ENCODE measurements around the gene CPVL. TPM values are rescaled to one million over a fixed set of nuclear protein-coding genes. Genes with fewer than 3 reads are reported as not detected.

CPVL gene
- total RNA-seq, 1 experiment from 2014 or later = 26.9 TPM

DNA sequence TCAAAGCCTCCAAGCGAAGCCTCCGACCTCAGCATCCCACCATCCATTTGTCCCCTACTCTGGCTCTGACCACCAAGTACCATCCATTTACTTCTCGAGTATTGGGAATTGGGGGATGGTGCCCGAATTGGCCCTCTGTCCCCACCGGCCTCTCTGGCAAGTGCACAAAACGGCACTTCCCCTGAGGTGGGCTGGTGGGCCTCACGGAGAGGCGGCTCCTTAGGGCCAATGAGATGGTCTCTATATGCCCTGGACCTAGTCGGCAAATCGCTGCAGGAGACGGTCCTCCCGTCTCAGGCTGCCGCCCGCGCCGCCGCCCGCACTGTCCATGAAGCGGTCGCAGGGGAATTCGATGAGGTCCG, 191.0 kb downstream of the CPVL start:
- DNase-seq = peak; percentile 34
- H2AK5ac ChIP-seq (ENCODE audit: insufficient read length, low read length) = no peak overlapping the region
- no peak overlapping the region for H2BK12ac ChIP-seq (ENCODE audit: insufficient read length, low read depth, low read length)
- no peak overlapping the region for H4K8ac ChIP-seq (replicated peaks; ENCODE audit: insufficient read length, low read depth, low read length)
- TF ChIP-seq, protein P1, sequence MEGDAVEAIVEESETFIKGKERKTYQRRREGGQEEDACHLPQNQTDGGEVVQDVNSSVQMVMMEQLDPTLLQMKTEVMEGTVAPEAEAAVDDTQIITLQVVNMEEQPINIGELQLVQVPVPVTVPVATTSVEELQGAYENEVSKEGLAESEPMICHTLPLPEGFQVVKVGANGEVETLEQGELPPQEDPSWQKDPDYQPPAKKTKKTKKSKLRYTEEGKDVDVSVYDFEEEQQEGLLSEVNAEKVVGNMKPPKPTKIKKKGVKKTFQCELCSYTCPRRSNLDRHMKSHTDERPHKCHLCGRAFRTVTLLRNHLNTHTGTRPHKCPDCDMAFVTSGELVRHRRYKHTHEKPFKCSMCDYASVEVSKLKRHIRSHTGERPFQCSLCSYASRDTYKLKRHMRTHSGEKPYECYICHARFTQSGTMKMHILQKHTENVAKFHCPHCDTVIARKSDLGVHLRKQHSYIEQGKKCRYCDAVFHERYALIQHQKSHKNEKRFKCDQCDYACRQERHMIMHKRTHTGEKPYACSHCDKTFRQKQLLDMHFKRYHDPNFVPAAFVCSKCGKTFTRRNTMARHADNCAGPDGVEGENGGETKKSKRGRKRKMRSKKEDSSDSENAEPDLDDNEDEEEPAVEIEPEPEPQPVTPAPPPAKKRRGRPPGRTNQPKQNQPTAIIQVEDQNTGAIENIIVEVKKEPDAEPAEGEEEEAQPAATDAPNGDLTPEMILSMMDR (conservative IDR thresholded peaks at IDR 0.05) = no peak
- no peaks in the 10 kb centered on the region for H3K9me3 ChIP-seq (ENCODE audit: control insufficient read depth, low read depth, low read length)
- H3K23me2 ChIP-seq (ENCODE audit: insufficient read length, low read depth, low read length, poor library complexity, severe bottlenecking) = peaks cover 35% of the 10 kb centered on the region
- no peak overlapping the region for H2BK5ac ChIP-seq (ENCODE audit: insufficient read length, low read length)
- Mint-ChIP-seq H3K9me3 (peaks cover 0 to 7% of the 10 kb centered on the region in 2 experiments; a peak in 1 of 5 replicates), H3K27ac (peak overlapping the region in 1 of 3 experiments; percentile 32; a peak in 1 of 7 replicates), H3K4me1 (peaks cover 20 to 24% of the 10 kb centered on the region in 2 experiments), H3K27me3 (ENCODE audit: low read depth) (peaks cover 49% of the 10 kb centered on the region), H3K36me3 (ENCODE audit: insufficient read depth in 1 of 3, low read depth in 3 of 3) (peaks cover 0 to 6% (median 2%) of the 10 kb centered on the region in 3 experiments; a peak in 4 of 7 replicates), H3K4me3 (peak overlapping the region in 1 of 2 experiments; percentile 24; a peak in 1 of 5 replicates)
- no peak overlapping the region for H4K91ac ChIP-seq (ENCODE audit: insufficient read length, low read depth, low read length)
- H3K56ac ChIP-seq (ENCODE audit: insufficient read length, low read depth, low read length) = no peak overlapping the region
- H3K23ac ChIP-seq (ENCODE audit: insufficient read length, low read depth, low read length) = no peak overlapping the region
- H4K5ac ChIP-seq (ENCODE audit: insufficient read length, low read depth, low read length) = no peak overlapping the region
- H3K4me1 ChIP-seq (ENCODE audit: insufficient read depth, low read length) = peaks cover 2% of the 10 kb centered on the region; the same call in 1 of the 2 replicates
- no peak overlapping the region for H2BK20ac ChIP-seq (ENCODE audit: low read depth, low read length, poor library complexity, severe bottlenecking)
- no peak overlapping the region for H3K27ac ChIP-seq (ENCODE audit: insufficient read length, low read depth, low read length)
- no peak overlapping the region for H3K18ac ChIP-seq (ENCODE audit: insufficient read length, low read depth, low read length)
- H3T11ph ChIP-seq (ENCODE audit: low read length) = no peak overlapping the region
- no CpG with 5 or more reads among the region's 22 CpGs for WGBS (ENCODE audit: extremely low coverage, insufficient read length, low lambda C conversion rate)
- H3K27me3 ChIP-seq (ENCODE audit: insufficient read depth, low read length) = peaks cover 11% of the 10 kb centered on the region; the same call in 1 of the 2 replicates
- H3K4me2 ChIP-seq (ENCODE audit: insufficient read depth, insufficient read length, low read length) = no peak overlapping the region
- no peak overlapping the region for H3K4ac ChIP-seq (ENCODE audit: low read depth, low read length)
- no peaks in the 10 kb centered on the region for H4K20me1 ChIP-seq (ENCODE audit: control insufficient read depth, insufficient read depth, insufficient read length)
- no peak overlapping the region for H3K9ac ChIP-seq (ENCODE audit: extremely low read depth, insufficient read length, low read length)
- H2BK15ac ChIP-seq (ENCODE audit: low read depth, low read length) = no peak overlapping the region
- H3K79me1 ChIP-seq (ENCODE audit: insufficient read depth, low read depth, low read length, poor library complexity, severe bottlenecking) = no peaks in the 10 kb centered on the region
- no peak overlapping the region for H3K14ac ChIP-seq (ENCODE audit: insufficient read depth, low read length)
- no peaks in the 10 kb centered on the region for H3K79me2 ChIP-seq (ENCODE audit: insufficient read depth, low read length)
- H2AFZ ChIP-seq (ENCODE audit: low read length) = no peak overlapping the region
- no peak overlapping the region for H2BK120ac ChIP-seq (ENCODE audit: low read depth, low read length, poor library complexity, severe bottlenecking)

Data from H9 (cell line).